ENCODE results near the gene F10. TPM values are rescaled to one million over a fixed set of nuclear protein-coding genes. Genes with fewer than 3 reads are reported as not detected.

F10 gene
- total RNA-seq, 1 donor from 2014 or later: 3.5 TPM

DNA sequence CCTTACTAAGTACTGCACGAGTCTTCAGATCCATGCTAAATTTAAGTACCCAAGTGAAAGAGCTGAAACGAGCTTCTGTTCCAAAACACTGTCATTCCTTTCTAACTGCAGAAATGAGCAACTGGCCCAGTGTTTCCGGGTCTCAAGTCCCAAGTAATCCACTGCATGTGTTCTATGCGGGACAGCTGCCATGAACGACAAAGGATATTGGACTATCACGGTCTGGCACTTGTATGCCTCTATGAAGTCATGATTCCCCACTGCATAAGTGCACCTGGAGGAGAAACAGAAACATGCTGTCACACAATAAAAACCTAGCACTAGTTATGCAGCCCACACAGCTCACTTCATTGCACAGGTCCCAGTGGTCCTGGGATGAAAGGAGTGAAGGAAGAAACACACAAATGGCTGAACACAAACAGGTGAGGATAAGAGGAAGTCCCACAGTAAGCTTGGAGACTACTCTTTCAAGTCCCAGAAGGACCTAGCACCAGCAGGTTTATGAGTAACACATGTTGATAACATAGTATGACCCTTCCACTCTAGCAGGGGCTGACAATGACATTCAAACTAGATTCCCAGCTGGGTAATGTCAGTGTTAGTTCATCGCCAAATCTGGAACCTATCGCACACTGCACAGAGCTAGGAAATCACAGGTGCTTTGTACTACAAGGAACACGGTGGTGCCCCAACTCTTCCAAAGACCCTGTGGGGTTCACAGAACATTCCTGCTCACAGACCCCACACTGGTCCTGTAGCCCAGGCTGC lies 74.6 kb downstream of the F10 start:
- DNase-seq: no peak
- H3K27ac ChIP-seq (replicated peaks): peak overlapping the region; percentile 46
- TF ChIP-seq, protein P1, sequence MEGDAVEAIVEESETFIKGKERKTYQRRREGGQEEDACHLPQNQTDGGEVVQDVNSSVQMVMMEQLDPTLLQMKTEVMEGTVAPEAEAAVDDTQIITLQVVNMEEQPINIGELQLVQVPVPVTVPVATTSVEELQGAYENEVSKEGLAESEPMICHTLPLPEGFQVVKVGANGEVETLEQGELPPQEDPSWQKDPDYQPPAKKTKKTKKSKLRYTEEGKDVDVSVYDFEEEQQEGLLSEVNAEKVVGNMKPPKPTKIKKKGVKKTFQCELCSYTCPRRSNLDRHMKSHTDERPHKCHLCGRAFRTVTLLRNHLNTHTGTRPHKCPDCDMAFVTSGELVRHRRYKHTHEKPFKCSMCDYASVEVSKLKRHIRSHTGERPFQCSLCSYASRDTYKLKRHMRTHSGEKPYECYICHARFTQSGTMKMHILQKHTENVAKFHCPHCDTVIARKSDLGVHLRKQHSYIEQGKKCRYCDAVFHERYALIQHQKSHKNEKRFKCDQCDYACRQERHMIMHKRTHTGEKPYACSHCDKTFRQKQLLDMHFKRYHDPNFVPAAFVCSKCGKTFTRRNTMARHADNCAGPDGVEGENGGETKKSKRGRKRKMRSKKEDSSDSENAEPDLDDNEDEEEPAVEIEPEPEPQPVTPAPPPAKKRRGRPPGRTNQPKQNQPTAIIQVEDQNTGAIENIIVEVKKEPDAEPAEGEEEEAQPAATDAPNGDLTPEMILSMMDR (IDR thresholded peaks at IDR 0.05; ENCODE audit: borderline replicate concordance): no peak
- H3K9me3 ChIP-seq (replicated peaks): no peaks in the 10 kb centered on the region
- no peak overlapping the region for H3K4me3 ChIP-seq
- peaks cover 53% of the 10 kb centered on the region for H3K4me1 ChIP-seq
- H3K27me3 ChIP-seq (ENCODE audit: low read depth): no peaks in the 10 kb centered on the region
- intact Hi-C loops (cut with micrococcal nuclease): no loop called here
- peaks cover 80% of the 10 kb centered on the region for H3K36me3 ChIP-seq

Other genes starting within 250 kb of the F10 start
- gene MCF2L, start 153.6 kb upstream of the F10 start, total RNA-seq: 41.2 TPM
- gene F7, start 17.0 kb upstream of the F10 start, total RNA-seq: not detected
- not detected for gene PROZ, start 35.8 kb downstream of the F10 start, total RNA-seq
- 54.5 TPM for gene PCID2, start 85.9 kb downstream of the F10 start, total RNA-seq
- 122 TPM for gene CUL4A, start 86.8 kb downstream of the F10 start, total RNA-seq
- gene LAMP1, start 174.4 kb downstream of the F10 start, total RNA-seq: 96.1 TPM
- 1.6 TPM for gene GRTP1, start 241.3 kb downstream of the F10 start, total RNA-seq